ENCODE data around the gene MT1G.

MT1G gene

DNA sequence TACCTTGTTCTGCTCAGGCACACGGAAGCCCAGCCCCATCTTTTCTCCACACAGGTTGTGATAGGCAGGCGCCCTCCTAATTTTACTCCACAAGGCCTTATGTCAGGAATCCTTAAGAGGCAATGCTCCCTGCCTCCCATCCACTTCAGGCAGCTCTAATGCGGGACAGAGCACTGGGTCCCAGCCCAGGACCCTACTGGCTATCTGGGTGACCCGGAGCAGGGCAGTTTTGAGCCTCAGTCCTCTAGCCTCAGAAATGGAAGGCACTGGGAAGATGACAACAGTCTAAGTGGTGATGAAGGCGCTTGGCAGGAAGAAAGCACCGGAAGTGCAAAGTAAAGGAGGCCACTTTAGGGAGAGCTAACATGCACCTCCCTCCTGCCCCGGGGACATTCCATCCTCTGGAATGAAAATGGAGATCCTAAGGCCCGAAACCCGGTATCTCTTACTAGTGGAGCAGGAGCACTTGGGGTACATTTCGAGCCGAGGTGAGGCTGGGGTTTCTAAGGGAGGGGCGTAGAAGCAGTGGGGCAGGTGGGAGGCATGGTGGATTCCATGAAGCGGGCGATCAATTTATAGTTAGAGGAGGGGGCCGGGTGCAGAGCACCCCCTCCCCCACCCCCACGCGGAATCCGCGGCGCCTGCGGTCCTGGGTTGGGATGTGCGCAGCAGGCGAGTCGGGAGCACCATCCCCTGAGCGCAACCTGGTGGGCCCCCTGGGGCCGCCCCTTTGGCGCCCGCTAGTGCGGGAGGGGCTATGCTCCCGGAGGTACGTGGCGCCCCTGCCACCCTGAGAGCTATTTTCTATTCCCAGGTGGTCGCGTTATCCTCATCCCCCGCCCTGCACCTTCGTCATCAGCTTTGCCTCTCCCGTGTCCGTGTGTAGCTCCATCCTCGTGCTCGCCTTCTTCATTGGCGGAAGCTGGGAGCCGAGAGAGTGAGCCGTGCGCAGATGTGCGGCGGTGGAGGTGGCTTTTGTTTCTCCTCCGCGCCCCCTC, 5.2 kb downstream of the MT1G start:
- Histone ChIP-seq H3K36me3 (ENCODE audit: control insufficient read depth, insufficient read depth, low read length) (no peaks in the 10 kb centered on the region), H3K4me1 (ENCODE audit: control insufficient read depth, insufficient read depth, low read length, poor library complexity, severe bottlenecking) (no peaks in the 10 kb centered on the region), H3K27ac (ENCODE audit: low read depth, low read length, severe bottlenecking) (no peak overlapping the region), H3K4me3 (ENCODE audit: extremely low read depth, insufficient read depth, low read length, poor library complexity, severe bottlenecking) (no peak overlapping the region), H3K9me3 (ENCODE audit: control insufficient read depth, low read length) (no peaks in the 10 kb centered on the region)
- WGBS, 2 experiments (ENCODE audit: insufficient coverage in 2 of 2): 16 to 17% methylated on average over 34 to 44 of the region's 48 CpGs

DNA sequence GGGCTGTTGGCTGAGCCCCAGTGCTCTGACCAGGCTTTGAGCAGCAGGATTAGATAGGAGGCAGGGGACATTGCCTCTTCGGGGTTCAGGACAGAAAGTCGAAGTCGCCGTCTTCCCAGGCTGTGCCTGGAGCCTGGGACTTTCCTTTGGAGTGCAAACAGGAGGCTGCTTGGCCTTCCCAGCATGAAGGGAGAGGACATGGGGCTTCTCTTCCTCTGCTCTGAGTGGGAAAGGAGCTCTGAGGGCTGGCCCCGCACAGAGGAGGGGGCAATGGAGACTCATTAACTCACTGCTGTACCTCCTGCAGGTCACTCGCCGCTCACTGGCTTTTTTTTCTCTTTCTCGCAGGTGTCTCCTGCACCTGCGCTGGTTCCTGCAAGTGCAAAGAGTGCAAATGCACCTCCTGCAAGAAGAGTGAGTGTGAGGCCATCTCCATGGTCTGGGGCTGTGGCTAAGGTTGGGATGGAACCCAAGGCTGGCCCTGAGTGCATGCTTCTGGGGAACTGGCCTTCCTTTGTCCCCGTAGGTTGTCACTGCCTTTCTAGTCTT, 9.5 kb downstream of the MT1G start:
- Histone ChIP-seq H3K36me3 (ENCODE audit: control insufficient read depth, insufficient read depth, low read length) (no peaks in the 10 kb centered on the region), H3K4me1 (ENCODE audit: control insufficient read depth, insufficient read depth, low read length, poor library complexity, severe bottlenecking) (no peaks in the 10 kb centered on the region), H3K9me3 (ENCODE audit: control insufficient read depth, low read length) (no peaks in the 10 kb centered on the region), H3K4me3 (ENCODE audit: extremely low read depth, insufficient read depth, low read length, poor library complexity, severe bottlenecking) (no peak overlapping the region), H3K27ac (ENCODE audit: low read depth, low read length, severe bottlenecking) (no peak overlapping the region)
- 25 to 36% methylated on average over 8 to 9 of the region's 10 CpGs for WGBS, 2 experiments (ENCODE audit: insufficient coverage in 2 of 2)

DNA sequence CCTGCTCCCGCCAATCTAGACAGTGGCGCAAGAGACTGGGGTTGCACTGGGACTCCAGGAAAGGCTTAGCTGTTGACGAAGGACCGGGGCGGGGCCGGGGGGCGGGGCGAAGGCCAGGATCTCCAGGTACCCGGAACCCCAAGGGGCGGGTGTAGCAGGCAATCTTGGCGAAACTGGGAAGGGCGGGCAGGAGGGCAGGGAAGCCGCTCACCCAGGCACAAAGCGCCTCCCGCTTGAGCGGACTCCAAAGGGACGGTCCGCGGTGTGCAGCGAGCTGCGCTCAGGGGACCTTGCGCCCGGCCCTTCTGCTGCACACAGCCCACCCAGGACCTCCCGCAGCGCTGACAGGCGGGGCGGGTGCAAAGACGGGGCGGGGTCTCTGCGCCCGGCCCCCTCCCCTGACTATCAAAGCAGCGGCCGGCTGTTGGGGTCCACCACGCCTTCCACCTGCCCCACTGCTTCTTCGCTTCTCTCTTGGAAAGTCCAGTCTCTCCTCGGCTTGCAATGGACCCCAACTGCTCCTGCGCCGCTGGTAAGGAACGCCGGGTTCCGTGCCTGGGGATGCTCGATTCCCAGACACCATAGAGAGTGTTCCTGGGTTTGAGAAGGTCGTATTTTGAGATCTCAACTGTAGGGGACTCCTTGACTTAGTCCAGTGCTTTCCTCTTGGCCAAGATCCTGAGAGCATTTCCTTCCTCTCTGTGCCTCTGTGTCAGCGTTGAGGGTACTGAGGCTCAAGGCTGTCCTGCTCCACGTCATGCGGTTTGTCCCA, 10.1 kb downstream of the MT1G start, which contains the start of gene MT1F:
Gene MT1F (plus strand): TSS at position 405 of the 772 bp plus-strand sequence. CDS start 100 bp downstream, at position 505.
- Histone ChIP-seq H3K36me3 (ENCODE audit: control insufficient read depth, insufficient read depth, low read length) (no peaks in the 10 kb centered on the region), H3K4me3 (ENCODE audit: extremely low read depth, insufficient read depth, low read length, poor library complexity, severe bottlenecking) (peak within 1 kb of the TSS; percentile 39), H3K4me1 (ENCODE audit: control insufficient read depth, insufficient read depth, low read length, poor library complexity, severe bottlenecking) (no peaks in the 10 kb centered on the region), H3K27ac (ENCODE audit: low read depth, low read length, severe bottlenecking) (no peak within 1 kb of the TSS), H3K9me3 (ENCODE audit: control insufficient read depth, low read length) (no peaks in the 10 kb centered on the region)
- 3 to 4% methylated on average over 45 to 46 of the region's 46 CpGs for WGBS, 2 experiments (ENCODE audit: insufficient coverage in 2 of 2)

DNA sequence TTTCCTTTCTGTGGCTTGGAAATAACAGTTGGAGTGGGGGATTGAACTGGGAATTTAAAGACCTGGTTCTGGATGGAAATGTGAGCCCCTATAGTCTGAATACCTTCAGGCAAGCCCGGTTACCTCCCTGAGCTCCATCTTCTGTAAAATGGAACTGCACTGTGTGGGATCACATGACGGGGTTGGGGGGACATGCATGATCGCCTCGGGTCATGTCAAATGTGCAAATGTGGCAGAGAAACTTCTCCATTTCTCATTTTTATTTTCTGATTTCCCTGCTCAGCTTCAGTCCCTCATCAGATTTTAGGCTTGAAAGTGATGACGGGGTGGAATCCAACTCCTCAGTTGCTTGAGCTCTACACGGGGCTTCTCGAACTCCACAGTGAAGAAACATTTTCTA, 14.6 kb downstream of the MT1G start:
- WGBS, 2 experiments (ENCODE audit: insufficient coverage in 2 of 2): 97 to 100% methylated on average over 5 of the region's 7 CpGs
- no peaks in the 10 kb centered on the region for H3K36me3 ChIP-seq (ENCODE audit: control insufficient read depth, insufficient read depth, low read length)
- no peak overlapping the region for H3K27ac ChIP-seq (ENCODE audit: low read depth, low read length, severe bottlenecking)

GRCh38 chr16:56652600-56652999, 15.3 kb downstream of the MT1G start:
- no peak overlapping the region for H3K27ac ChIP-seq (ENCODE audit: low read depth, low read length, severe bottlenecking)

More for the DNA sequence above, 14.6 kb downstream of the MT1G start:
- Histone ChIP-seq H3K4me3 (ENCODE audit: extremely low read depth, insufficient read depth, low read length, poor library complexity, severe bottlenecking) (no peak overlapping the region), H3K9me3 (ENCODE audit: control insufficient read depth, low read length) (no peaks in the 10 kb centered on the region), H3K4me1 (ENCODE audit: control insufficient read depth, insufficient read depth, low read length, poor library complexity, severe bottlenecking) (no peaks in the 10 kb centered on the region)

DNA sequence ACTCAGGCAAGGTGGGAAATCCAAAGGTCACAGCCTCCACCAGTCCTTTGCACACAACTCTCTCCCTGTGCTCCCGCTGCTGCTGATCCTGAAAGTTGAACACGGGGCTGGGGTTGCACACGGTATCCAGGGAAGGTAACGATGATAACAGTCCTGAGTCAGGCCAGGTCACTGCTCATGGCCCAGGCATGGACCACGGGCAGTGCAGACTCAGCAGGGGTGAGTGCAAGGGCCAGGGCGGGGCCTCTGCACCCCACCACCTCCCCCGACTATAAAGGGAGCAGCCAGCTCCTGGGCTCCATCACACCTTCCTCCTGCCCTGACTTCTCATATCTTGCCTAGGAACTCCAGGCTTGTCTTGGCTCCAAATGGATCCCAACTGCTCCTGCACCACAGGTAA, 16.3 kb downstream of the MT1G start, which contains the start of gene MT1B:
Gene MT1B (plus strand): TSS at position 301 of the 400 bp plus-strand sequence. CDS start 68 bp downstream, at position 369.
- H3K4me3 ChIP-seq (ENCODE audit: extremely low read depth, insufficient read depth, low read length, poor library complexity, severe bottlenecking): no peak within 1 kb of the TSS
- WGBS, 2 experiments (ENCODE audit: insufficient coverage in 2 of 2): 84 to 88% methylated on average over 3 to 6 of the region's 7 CpGs
- no peaks in the 10 kb centered on the region for H3K36me3 ChIP-seq (ENCODE audit: control insufficient read depth, insufficient read depth, low read length)
- H3K27ac ChIP-seq (ENCODE audit: low read depth, low read length, severe bottlenecking): no peak within 1 kb of the TSS
- no peaks in the 10 kb centered on the region for H3K9me3 ChIP-seq (ENCODE audit: control insufficient read depth, low read length)
- H3K4me1 ChIP-seq (ENCODE audit: control insufficient read depth, insufficient read depth, low read length, poor library complexity, severe bottlenecking): no peaks in the 10 kb centered on the region

More at GRCh38 chr16:56652600-56652999, 15.3 kb downstream of the MT1G start:
- Histone ChIP-seq H3K4me3 (ENCODE audit: extremely low read depth, insufficient read depth, low read length, poor library complexity, severe bottlenecking) (no peak overlapping the region), H3K4me1 (ENCODE audit: control insufficient read depth, insufficient read depth, low read length, poor library complexity, severe bottlenecking) (no peaks in the 10 kb centered on the region), H3K9me3 (ENCODE audit: control insufficient read depth, low read length) (no peaks in the 10 kb centered on the region), H3K36me3 (ENCODE audit: control insufficient read depth, insufficient read depth, low read length) (no peaks in the 10 kb centered on the region)
- 80 to 83% methylated on average over 1 of the region's 1 CpG for WGBS, 2 experiments (ENCODE audit: insufficient coverage in 2 of 2)

- Histone ChIP-seq H3K36me3 (ENCODE audit: control insufficient read depth, insufficient read depth, low read length) (no peaks in the 10 kb centered on the region), H3K9me3 (ENCODE audit: control insufficient read depth, low read length) (no peaks in the 10 kb centered on the region), H3K4me1 (ENCODE audit: control insufficient read depth, insufficient read depth, low read length, poor library complexity, severe bottlenecking) (no peaks in the 10 kb centered on the region), H3K27ac (ENCODE audit: low read depth, low read length, severe bottlenecking) (no peak overlapping the region), H3K4me3 (ENCODE audit: extremely low read depth, insufficient read depth, low read length, poor library complexity, severe bottlenecking) (no peak overlapping the region)
- WGBS, 2 experiments (ENCODE audit: insufficient coverage in 2 of 2): no CpG with 5 or more reads among the region's 3 CpGs
Measured at GRCh38 chr16:56649820-56650219, 18.0 kb downstream of the MT1G start.

GRCh38 chr16:56649271-56649670, 18.6 kb downstream of the MT1G start:
- no peak overlapping the region for H3K4me3 ChIP-seq (ENCODE audit: extremely low read depth, insufficient read depth, low read length, poor library complexity, severe bottlenecking)
- H3K27ac ChIP-seq (ENCODE audit: low read depth, low read length, severe bottlenecking): no peak overlapping the region
- no peaks in the 10 kb centered on the region for H3K9me3 ChIP-seq (ENCODE audit: control insufficient read depth, low read length)
- H3K36me3 ChIP-seq (ENCODE audit: control insufficient read depth, insufficient read depth, low read length): no peaks in the 10 kb centered on the region
- 100% methylated on average over 2 of the region's 2 CpGs; no CpG with 5 or more reads in 1 of the 2 experiments for WGBS, 2 experiments (ENCODE audit: insufficient coverage in 2 of 2)
- H3K4me1 ChIP-seq (ENCODE audit: control insufficient read depth, insufficient read depth, low read length, poor library complexity, severe bottlenecking): no peaks in the 10 kb centered on the region

DNA sequence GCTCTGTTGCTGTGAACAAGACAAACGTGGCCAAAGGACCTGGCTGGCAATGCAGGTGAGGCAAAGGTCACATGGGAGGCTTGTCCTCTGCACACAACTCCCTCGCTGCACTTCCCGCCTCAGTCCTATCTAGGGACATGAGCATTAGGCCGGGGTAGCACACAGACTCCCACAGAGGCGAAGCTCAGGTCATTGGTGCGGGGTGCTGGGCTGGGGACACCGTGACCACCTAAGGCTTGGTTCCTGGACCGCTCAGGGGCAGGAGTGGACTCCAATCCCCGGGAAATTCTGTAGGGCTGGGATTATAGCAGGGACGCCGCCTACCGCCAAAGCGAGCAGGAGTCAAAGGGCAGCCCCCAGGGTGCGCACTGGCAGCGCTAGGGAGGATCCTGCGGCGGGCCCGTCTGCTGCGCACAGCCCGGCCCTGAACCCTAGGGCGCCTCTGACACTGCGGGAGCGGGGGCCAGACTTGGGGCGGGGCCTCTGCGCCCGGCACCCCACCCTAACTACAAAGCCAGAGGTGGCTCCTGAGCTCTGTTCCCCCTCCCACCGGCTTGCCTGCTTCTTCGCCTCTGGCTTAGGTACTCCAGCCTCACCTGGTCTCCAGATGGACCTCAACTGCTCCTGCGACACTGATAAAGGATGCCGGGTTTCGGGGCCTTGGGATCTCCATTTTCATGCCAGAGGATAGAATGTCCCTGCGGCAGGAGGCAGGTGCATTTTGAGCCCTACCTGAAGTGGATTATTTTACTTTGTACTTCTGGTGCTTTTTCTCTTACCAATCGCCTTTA, 20.0 kb downstream of the MT1G start:
- 38 to 48% methylated on average over 29 to 31 of the region's 33 CpGs for WGBS, 2 experiments (ENCODE audit: insufficient coverage in 2 of 2)
- no peak overlapping the region for H3K27ac ChIP-seq (ENCODE audit: low read depth, low read length, severe bottlenecking)

DNA sequence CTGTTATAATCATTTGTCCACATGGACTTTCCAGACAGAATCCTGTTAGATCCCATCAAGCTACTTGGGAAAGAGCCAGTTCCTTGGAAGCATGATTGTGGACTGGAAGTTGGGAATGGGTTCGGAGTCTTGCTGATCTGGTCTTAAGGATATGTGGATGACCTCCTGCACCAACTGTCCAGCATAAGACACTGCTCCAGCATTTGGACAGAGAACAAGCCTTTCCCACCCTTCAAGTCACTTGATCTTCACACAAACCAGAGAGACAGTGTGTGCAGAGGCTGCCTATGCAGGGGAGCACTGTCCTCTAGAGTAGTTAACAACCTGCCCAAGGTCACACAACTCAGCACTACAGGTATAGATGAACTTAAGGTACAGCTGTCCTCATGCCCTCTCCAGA, 22.0 kb downstream of the MT1G start:
- H3K36me3 ChIP-seq (ENCODE audit: control insufficient read depth, insufficient read depth, low read length): no peaks in the 10 kb centered on the region
- no peaks in the 10 kb centered on the region for H3K9me3 ChIP-seq (ENCODE audit: control insufficient read depth, low read length)
- no peaks in the 10 kb centered on the region for H3K4me1 ChIP-seq (ENCODE audit: control insufficient read depth, insufficient read depth, low read length, poor library complexity, severe bottlenecking)
- H3K4me3 ChIP-seq (ENCODE audit: extremely low read depth, insufficient read depth, low read length, poor library complexity, severe bottlenecking): no peak overlapping the region
- no peak overlapping the region for H3K27ac ChIP-seq (ENCODE audit: low read depth, low read length, severe bottlenecking)
- WGBS, 2 experiments (ENCODE audit: insufficient coverage in 2 of 2): no CpG with 5 or more reads among the region's 1 CpG

More for the DNA sequence above, 20.0 kb downstream of the MT1G start:
- H3K4me1 ChIP-seq (ENCODE audit: control insufficient read depth, insufficient read depth, low read length, poor library complexity, severe bottlenecking): no peaks in the 10 kb centered on the region
- H3K36me3 ChIP-seq (ENCODE audit: control insufficient read depth, insufficient read depth, low read length): no peaks in the 10 kb centered on the region
- no peaks in the 10 kb centered on the region for H3K9me3 ChIP-seq (ENCODE audit: control insufficient read depth, low read length)
- no peak overlapping the region for H3K4me3 ChIP-seq (ENCODE audit: extremely low read depth, insufficient read depth, low read length, poor library complexity, severe bottlenecking)

All from mesodermal cell (in vitro differentiated cells).